ENCODE measurements around the gene PLEKHJ1. TPM values are rescaled to one million over a fixed set of nuclear protein-coding genes. Genes with fewer than 3 reads are reported as not detected.
A peak's percentile ranks its signal among the peaks of the same experiment; 100 is the strongest.

The PLEKHJ1 gene
- total RNA-seq, 1 donor from 2014 or later, result 34.2 TPM

DNA sequence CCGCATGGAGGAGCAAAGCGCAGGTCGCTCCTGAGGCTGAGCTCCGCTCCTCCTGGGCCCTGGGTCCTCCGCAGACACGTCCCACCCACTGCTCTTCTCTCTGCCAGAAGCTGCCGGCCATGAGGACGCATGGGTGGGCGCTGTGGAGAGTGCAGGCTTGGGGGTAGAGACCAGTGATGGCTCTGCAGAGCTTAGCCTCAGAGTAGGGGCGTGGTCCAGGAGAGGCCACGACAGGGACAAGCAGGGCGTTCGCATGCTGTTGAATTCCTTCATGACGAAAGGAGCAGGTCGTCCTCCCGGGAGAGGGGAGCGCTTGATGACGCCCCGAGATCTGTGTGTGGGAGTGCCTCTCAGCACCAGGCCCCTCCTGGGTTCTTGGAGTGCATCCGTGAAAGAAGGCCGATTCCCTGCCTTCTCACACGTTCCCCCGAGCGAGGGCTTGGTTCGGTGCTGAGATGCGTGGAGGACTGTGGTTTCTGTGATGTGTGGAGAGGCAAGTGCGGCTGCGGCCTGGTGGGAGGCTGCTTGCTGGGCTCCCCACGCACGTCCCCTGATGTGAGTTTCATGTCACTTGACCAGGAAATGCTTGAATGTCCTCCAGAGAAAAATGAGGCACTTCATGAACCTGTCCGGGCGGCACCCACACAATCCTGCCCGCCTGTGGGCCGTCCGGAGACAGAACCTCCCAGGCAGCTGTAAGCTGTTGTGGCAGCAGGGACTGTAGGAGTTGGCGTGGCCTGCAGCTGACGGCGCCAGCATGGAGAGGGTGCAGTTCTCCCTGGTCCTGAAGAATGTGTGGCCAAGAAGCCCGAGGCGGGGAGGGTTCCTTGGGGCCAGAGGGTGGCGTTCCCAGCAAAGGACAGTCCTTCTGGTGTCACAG is 5.0 kb upstream of the PLEKHJ1 start:
- DNase-seq (ENCODE audit: low spot score) (no peak), ATAC-seq (no peak)
- intact Hi-C loops (cut with DNase I), result no loop called here

DNA sequence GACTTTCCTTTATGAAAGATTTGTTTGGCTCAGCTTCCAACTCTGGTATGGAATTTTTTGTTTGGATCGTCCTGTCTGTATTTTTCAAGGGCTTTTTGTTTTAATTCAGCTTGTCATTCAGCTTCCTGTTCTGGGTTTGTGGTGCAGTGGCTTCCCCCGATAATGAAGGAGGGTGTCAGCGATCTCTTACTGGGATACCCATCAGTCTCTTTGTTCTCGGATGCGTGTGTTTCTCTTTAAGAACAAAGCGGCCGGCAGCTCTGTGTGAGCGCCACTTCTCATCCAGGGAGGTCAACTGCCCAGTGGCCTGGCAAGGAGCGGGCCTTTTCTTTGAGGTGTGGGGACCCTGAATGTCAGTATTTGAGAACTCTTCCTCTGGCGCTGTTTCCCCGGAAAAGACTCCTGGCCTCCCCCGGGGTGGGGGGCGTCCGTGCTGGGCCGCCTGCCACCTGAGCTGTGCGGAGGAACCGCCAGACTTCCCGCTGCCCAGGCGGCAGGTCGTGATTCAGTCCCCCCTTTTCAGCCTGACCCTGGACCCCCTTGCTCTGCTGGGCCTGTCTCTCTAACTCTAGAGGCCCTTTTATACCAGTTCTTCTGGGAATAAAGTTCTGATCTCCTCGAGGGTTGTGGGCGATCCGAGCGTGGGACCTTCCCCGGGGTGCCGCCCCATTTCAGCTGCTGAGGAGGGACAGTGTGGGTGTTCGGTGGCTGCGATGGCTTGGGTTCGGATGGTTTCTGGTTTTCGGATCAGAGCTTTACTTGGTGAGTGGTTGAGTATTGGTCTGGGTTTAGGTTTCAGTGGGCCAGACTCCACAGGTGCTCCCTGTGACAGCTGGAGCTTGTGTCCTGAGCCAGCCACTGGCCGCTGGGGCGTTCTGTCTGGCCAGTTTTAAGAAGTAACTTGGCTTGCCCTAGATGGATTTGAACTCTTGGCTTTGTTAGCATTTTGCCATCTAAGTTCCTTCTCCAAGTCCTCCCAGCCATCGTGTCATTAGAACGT is 3.9 kb upstream of the PLEKHJ1 start:
- no peak for ATAC-seq
- intact Hi-C loops (cut with DNase I), result no loop called here
- no peak for DNase-seq (ENCODE audit: low spot score)

DNA sequence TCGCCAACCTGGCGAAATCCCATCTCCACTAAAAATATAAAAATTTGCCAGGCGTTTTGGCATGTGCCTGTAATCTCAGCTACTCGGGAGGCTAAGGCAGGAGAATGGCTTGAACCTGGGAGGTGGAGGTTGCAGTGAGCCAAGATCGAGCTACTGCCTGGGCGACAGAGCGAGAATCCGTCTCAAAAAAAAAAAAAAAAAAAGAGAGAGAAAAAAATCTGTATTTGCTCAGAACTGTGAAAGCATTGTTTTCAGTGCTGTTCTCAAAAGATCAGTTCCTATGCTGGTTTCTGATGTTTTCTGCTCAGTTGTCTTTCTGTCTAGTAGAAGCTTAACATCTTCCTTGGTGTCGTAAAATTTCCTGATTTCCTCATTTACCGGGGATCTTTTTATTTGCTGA is 3.0 kb upstream of the PLEKHJ1 start:
- no peak for ATAC-seq
- no peak for DNase-seq (ENCODE audit: low spot score)
- intact Hi-C loops (cut with DNase I), result no loop called here

DNA sequence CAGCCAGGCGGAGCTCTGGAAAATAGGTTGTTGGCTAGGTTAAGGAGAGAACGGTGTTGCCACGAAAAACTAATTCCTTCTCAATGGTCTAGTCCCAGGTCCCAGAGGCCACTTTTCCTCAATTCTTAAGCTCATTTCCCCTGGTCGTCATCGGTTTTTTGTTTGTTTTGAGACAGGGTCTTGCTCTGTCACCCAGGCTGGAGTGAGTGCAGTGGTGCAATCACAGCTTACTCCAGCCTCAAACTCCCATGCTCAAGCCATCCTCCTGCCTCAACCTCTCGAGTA is 1.7 kb upstream of the PLEKHJ1 start:
- DNase-seq (ENCODE audit: low spot score) (no peak), ATAC-seq (no peak)
- intact Hi-C loops (cut with DNase I), result loop anchor here (2.0 kb wide), 1 partner anchor 33 kb away; no protein-coding TSS in a partner anchor

DNA sequence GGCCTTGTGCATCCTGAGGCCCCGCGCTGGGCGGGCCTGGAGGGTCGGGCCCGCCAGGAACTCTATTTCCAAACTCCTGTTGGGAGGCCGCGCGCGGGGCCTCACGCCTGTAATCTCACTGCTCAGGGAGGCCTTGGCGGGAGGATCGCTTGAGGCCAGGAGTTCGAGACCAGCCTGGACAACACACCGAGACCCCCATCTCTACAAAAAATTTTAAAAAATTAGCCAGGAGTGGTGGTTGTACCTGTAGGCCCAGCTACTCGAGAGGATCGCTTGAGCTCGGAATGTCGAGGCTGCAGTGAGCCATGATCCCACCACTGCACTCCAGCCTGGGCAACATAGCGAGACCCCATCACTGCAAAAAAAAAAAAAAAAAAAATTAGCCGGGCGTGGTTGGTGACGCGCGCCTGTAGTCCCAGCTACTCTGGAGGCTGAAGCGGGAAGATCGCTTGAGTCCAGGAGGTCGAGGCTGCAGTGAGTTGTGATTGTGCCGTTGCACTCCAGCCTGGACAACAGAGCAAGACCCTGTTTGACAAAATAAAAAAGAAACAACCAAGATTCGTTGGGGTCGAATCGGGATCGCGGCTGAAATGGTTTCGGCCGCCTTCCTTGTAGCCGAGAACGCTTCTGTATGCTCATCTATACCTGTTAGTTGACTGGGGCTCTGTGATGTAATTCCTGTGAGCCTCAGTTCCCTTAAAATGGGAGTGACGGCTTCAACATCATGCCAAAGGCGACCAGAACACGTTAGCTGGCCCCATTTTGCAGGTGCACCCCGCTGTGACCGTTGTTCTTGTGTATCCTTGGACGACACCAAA is 1.1 kb upstream of the PLEKHJ1 start:
- intact Hi-C loops (cut with DNase I), result loop anchor here (2.0 kb wide), 1 partner anchor 34 kb away; no protein-coding TSS in a partner anchor
- DNase-seq (ENCODE audit: low spot score), result no peak
- no peak for ATAC-seq

DNA sequence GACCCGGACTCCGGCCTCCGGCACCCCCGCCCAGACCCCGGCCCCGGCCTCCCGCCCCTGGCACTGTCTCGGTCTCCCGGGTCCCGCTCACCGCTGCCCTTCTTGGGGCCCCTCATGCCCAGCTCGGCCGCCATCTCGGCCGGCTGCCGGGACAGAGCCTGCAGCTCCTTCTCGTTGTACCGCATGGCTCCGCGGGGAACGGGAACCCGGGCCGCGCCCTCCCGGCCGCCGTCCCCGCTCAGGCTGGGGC is 140 bp downstream of the PLEKHJ1 start:
- ATAC-seq (no peak), DNase-seq (ENCODE audit: low spot score) (no peak)
- intact Hi-C loops (cut with DNase I), result loop anchor here (2.0 kb wide), 1 partner anchor 35 kb away; no protein-coding TSS in a partner anchor

DNA sequence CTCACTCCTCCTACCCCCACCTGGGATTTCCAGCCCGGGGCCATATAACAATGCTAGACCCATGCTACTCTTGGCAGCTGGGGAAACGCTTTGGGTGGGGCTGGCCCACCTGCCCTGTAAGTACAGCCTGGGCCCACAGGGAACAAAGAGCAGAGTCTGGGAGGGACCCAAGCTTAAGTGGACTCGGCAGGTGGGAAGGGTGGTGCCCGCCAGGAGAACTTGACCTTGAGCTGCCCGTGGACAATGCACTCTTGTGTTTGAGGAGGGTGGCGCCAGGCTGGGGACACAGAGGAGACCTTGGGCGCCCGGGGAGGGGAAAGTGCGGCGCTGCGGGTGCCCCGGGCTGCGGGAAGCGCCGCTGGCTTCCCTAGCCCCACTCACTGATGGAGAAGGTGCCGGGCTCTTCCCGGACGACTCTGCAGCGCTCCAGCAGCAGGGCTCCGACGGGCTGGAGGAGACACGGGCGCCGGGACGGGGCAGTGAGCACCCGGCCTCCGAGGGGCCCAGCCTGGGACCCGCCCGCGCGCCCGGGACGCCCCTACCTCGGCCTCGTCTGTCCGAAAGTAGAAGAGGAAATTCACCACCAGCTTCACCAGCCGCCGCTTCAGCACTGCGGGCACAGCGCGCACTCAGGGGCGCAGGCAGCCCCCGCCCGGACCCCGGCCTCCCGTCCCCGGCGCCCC is 607 bp downstream of the PLEKHJ1 start:
- ATAC-seq (no peak), DNase-seq (ENCODE audit: low spot score) (no peak)
- intact Hi-C loops (cut with DNase I), result loop anchor here (2.0 kb wide), 1 partner anchor 35 kb away; no protein-coding TSS in a partner anchor

DNA sequence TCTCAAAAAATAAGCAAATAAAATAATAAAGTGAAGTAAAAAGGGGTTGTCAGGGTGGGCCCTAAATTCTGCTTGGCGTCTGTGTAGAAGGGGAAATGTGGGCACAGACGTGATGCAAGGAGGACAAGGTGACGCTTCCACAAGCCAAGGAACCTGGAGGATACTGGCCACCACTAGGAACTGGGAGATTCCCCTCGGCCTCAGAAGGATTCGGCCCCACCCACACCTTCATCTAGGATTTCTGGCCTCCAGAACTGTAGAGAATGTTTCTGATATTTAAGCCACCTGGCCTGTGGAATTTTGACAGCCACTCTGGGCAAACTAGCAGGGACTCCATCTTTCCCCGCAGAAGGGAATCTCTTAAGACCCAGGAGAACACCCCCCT is 1.1 kb downstream of the PLEKHJ1 start:
- intact Hi-C loops (cut with DNase I), result loop anchor here (5.0 kb wide), 1 partner anchor 68 kb away; no protein-coding TSS in a partner anchor
- ATAC-seq (no peak), DNase-seq (ENCODE audit: low spot score) (no peak)

DNA sequence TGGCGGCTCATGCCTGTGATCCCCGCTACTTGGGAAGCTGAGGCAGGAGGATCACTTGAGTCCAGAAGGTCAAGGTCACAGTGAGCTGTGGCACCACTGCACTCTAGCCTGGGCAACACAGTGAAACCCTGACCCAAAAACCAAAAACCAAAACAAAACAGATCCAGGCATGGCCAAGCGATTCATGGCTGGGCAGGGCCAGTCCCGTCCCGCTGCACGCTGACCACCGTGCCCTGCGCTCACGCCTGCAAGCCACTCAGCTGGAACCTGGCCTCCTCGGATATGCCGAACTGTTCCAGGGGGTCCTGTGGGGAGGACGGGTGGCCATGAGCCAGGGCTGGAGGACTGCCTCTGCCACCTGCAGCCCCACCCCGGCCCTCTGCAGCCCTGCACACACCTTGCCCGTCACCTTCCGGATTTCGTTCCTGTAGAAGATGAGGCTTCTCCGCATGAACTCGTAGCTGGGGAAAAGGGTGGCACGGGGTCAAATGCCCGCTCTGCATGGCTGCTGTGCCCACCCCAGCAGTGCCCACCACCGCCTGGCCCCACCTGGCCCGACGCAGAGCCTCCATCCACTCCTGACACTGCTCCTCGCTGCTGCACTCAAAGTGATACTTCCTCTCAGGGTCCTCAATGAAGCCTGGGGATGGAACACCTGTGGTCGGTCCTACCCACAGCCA is 2.4 kb downstream of the PLEKHJ1 start:
- DNase-seq (ENCODE audit: low spot score) (no peak), ATAC-seq (no peak)
- intact Hi-C loops (cut with DNase I), result loop anchor here (5.0 kb wide), 1 partner anchor 66 kb away; no protein-coding TSS in a partner anchor

DNA sequence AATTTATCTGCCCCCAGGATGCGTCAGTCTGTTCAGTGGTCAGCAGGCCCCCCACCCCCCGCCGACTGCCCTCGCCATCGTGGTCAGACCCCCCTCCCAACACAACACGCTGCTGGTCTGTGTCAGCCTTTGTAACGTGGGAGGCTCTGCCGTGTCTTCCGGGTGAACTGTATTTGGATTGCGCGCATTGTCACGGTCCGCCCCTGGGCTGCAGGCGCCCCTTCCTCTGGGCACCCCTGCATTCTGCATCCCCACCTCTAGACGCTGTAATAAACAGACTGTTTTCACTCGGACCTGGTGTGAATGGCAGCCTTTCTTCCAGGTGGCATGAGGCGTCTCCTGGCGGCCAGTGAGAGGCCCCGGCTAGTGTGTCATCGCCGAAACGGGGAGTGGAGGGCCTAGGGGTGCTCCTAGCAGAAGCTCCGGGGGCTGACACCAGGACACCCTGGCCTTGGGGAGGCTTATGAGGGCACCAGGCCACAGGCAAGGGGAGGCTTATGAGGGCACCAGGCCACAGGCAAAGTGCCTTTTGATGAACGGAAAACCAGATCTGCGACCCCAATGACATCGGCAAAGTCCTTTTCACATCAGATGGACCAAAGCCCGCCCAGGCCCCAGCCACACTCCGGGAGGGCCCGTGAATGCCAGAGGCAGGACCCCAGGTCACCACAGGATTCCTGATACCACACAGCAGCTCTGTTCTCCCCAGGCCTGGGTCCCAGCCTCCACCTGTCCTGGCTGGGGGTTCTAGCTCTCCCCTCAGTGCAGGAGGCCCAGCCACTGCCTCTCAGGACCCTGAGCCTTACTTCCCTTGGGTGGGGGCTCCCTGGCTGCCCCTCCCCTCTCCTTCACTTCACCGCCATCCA is 3.6 kb downstream of the PLEKHJ1 start:
- ATAC-seq (no peak), DNase-seq (ENCODE audit: low spot score) (no peak)
- intact Hi-C loops (cut with DNase I), result loop anchor here (5.0 kb wide), 1 partner anchor 65 kb away; no protein-coding TSS in a partner anchor

DNA sequence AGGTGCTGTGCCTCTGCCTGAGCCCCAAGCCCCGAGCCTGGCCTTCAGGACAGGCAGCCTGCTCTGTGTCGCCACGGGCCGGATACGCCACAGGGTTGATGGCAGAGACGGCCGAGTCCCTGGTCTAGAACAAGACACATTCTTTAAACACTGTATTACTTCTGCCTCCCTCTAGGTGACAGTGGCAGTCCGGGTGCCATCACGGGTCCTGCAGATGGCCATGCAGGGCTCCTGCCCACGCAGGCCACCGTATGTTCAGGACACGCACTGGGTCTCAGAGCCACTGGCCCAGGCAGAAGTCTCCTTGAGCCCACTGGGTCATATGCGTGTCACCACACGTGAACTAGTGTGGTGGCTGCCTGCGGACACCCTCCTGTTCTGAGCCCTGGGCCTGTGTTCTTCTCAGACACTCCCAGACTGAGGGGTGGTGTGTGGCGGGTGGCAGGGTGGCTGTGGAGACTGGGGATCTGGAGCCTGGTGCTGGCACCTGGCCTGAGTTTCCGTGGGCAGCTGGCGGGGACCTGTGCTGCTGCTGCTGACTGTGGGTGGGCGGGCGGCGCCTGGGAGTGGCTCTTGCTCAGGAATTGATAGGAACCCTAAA is 4.4 kb downstream of the PLEKHJ1 start:
- intact Hi-C loops (cut with DNase I), result loop anchor here (5.0 kb wide), 1 partner anchor 64 kb away; no protein-coding TSS in a partner anchor
- ATAC-seq (no peak), DNase-seq (ENCODE audit: low spot score) (no peak)

DNA sequence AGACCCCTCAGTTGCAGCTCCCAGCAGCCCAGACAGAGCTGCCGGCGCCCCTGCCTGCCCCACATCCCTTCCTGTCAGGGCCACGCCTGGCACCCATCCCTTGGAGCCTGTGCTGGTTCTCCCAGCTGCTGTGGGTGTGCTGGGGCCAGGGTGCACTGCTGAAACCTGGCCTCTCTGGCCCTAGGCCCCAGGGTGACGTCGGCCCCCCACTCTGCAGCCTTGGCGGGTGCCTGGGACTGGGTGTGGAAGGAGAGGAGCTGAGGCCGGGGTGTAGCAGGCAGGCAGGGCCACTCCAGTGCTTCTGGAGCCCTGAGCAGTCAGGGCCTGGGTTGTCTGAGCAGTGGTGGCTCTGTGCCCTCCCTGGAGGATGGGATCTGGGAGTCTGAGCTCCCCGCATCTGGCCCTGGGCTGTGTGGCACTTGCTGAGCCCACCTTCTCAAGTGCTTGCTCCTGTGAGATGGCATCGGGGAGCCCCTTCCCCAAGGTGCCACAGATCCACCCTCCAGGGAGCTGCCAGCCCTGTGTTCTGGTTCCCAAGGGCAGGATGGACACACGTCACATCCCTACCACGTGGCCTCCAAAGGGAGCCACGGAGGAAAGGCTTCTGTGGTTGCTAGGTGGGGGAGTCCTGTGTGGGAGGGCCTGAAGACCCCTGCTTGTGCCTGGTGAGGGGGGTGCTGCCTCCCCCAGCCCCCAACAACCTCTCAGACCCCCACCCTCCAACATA is 5.2 kb downstream of the PLEKHJ1 start:
- intact Hi-C loops (cut with DNase I), result loop anchor here (5.0 kb wide), 1 partner anchor 64 kb away; no protein-coding TSS in a partner anchor
- DNase-seq (ENCODE audit: low spot score) (no peak), ATAC-seq (peak; percentile 37)

DNA sequence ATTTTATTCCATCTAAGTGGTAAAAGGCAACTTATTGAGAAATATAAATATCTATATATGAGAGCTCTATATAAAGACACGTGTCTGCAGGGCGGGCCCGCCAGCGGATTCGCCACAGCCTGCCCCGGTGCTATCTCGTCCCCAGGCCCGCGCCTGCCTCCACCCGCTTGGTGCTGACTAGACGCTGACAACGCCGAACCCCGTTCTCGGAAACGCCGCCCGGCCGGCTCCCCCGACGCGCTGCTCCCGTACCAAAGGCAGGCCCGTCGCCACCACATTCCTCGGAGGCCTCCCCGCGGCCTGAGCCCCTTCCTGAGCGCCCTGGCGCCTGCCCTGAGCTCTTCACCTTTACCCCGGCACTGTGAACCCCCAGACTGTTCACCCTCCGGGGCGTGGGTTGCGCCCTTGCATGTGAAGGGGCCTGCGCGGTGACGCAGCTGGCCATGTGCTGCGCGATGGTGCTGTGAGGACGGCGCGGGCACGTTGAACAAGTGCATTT is 6.0 kb downstream of the PLEKHJ1 start:
- ATAC-seq (no peak), DNase-seq (ENCODE audit: low spot score) (no peak)
- intact Hi-C loops (cut with DNase I), result loop anchor here (5.0 kb wide), 1 partner anchor 63 kb away; no protein-coding TSS in a partner anchor

DNA sequence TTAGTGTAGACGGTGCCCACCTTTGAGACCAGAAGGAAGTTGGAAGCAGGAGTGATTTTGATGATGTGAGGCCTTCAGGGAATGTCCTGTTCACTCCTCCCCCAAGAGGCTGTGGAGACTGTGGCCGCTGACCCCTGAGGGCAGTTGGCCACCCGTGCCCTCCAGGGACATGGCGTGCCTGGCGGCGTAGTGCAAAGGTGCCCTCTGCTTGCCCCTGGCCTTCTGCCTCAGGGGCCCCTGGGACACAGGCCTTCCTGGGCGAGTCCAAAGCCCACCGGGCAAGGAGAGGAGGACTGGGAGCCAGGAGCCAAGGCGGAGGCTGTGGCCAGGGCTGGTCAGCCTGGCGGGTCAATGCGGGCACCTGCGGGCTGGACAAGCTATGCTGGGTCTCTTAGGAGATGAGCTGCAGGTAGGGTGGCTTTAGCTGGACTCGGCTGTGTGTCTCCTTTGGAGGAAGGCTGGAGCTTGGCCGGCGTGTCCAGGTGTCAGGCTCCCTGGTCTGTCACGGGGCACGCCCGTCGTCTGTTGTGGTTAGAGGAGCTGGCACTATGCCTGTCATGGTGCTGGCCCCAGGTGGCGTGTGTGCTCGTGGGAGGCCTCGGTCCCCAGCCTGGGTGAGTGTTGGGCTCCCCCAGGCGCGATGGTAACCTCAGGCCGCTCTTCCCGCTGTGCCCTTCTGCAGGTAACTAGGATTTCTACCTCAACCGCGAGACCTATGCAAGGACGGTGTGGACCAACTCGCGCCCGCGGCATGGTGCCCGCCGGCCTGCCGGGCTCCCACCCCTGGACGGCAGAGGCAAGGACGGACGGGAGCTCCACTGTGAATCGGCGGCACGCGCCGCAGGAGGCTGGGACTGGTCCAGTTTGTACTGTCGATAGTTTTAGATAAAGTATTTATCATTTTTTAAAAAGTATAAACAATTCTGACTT is 6.8 kb downstream of the PLEKHJ1 start:
- DNase-seq (ENCODE audit: low spot score) (no peak), ATAC-seq (no peak)
- intact Hi-C loops (cut with DNase I), result loop anchor here (5.0 kb wide), 1 partner anchor 62 kb away; no protein-coding TSS in a partner anchor

Measured in sciatic nerve (tissue), 2 donors.